Upper lobe of left lung (tissue), 6 donors: Measurements from ENCODE around the gene TCP11L1. TPM values are rescaled to one million over a fixed set of nuclear protein-coding genes. Genes with fewer than 3 reads are reported as not detected.
"Not testable (repeated sequence)": the region's sequence is repeated elsewhere in the genome, so short reads cannot be mapped to it uniquely, and the experiment has no call there.

Experiments used
- ATAC-seq, 2 donors: fragments of 200-7000 bp; cut with Tn5 transposase; one replicate each; pipeline ENCODE4 v1.9.1; 2022; ENCODE audit warnings: mild to moderate bottlenecking in 2 of 2, moderate library complexity in 2 of 2; ENCODE audit not compliant: low FRiP score in 2 of 2
- DNase-seq, 2 donors: peaks; one replicate each; pipeline ENCODE4 v3.0.0-alpha.2; 2019 to 2020
- H3K27ac ChIP-seq, 4 donors: fragments of 200-600 bp; sonication (generic); one replicate each; pipeline ENCODE4 v1.5.1; 2016 to 2019
- H3K27me3 ChIP-seq, 4 donors: fragments of 200-600 bp; sonication (generic); one replicate each; pipeline ENCODE4 v1.5.1; 2017 to 2019
- H3K36me3 ChIP-seq, 4 donors: fragments of 200-600 bp; sonication (generic); one replicate each; pipeline ENCODE4 v1.5.1; 2016 to 2019
- H3K4me1 ChIP-seq, 4 donors: fragments of 200-600 bp; sonication (generic); one replicate each; pipeline ENCODE4 v1.5.1; 2018 to 2019
- H3K4me3 ChIP-seq, 4 donors: fragments of 200-600 bp; sonication (generic); one replicate each; pipeline ENCODE4 v1.5.1; 2017 to 2019; ENCODE audit warnings: mild to moderate bottlenecking in 2 of 4, moderate library complexity in 1 of 4
- H3K9me3 ChIP-seq, 4 donors: fragments of 200-600 bp; sonication (generic); one replicate each; pipeline ENCODE4 v1.5.1; 2018 to 2019
- EP300 ChIP-seq, 4 donors: sonication (generic); formaldehyde crosslinking; IDR thresholded peaks; one replicate each; pipeline ENCODE4 v1.5.1; 2017; ENCODE audit warnings: antibody characterized with exemption in 4 of 4, control low read depth in 2 of 4
- POLR2A ChIP-seq, 4 donors: fragments of 450-650 bp; IDR thresholded peaks; one replicate each; pipeline ENCODE4 v1.5.1; 2016 to 2017; ENCODE audit warnings: antibody characterized with exemption in 4 of 4, mild to moderate bottlenecking in 2 of 4
- POLR2AphosphoS5 ChIP-seq, 2 donors: sonication (generic); formaldehyde crosslinking; IDR thresholded peaks; one replicate each; pipeline ENCODE4 v1.5.1; 2017; ENCODE audit warnings: antibody characterized with exemption in 2 of 2
- WGBS, 2 donors: methylation state at CpG; one replicate each; pipeline ENCODE4 v1.1.5; 2017 to 2018; 5-methylcytosine and 5-hydroxymethylcytosine counted together
- total RNA-seq, 6 donors: library from RNA; depleted of rRNA in 4 of 6; stranded (reverse); fragments of >200 nt in 4 of 6; gene quantifications; one replicate each; pipeline versions ENCODE4 v1.1.0 to v1.2.1, GENCODE V29; 2016 to 2021
- TF ChIP-seq, protein P1 (sequence below), 6 experiments: fragments of 450-650 bp in 4 of 6; fragments of 200-600 bp in 2 of 6; sonication (generic) in 2 of 6; IDR thresholded peaks; one replicate each; pipeline ENCODE4 v1.5.1; 2016 to 2019; ENCODE audit warnings: antibody characterized with exemption in 6 of 6
- donor health status: DM: no; HTN: no; CAD: no; lungs with moderate emphysema.
- donor health status: DM: no; HTN: yes; CAD: no; lungs with severe emphysema.

TCP11L1 gene
- total RNA-seq, 6 donors from 2014 or later, result 10.3 to 40.5 (median 19.4) TPM

DNA sequence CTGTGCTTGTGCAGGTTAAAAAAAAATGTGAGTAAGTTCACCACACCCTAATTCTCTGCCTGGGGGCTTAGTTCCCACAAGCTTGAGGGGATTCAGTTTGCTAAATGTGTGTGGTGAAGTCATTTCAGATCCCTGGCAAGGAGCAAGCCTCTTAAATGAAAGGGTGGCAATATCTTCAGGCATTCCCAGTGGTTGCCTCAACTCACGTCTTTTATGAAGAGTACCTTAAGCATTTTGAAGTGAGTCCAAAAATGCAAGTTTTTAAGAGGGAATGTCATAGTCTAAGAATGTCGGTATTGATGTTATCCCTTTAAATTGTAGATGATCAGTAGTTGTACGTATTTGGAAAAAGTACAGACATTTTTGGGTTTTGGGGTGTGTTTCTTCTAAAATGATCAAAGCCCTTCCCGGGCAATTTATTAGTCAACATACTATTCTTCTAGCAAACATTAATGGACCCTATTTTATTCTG is 4.9 kb downstream of the TCP11L1 start:
- Histone ChIP-seq H3K4me1 (peaks cover 10 to 15% (median 11%) of the 10 kb centered on the region in 4 donors), H3K27me3 (no peaks in the 10 kb centered on the region), H3K4me3 (no peak overlapping the region), H3K36me3 (peaks cover 0 to 31% (median 5%) of the 10 kb centered on the region in 4 donors), H3K9me3 (no peaks in the 10 kb centered on the region), H3K27ac (no peak overlapping the region)
- DNase-seq (no peak), ATAC-seq (no peak)
- 78 to 83% methylated on average over 4 of the region's 4 CpGs for WGBS, 2 donors
- TF ChIP-seq POLR2AphosphoS5 (IDR thresholded peaks at IDR 0.05) (no peak), EP300 (IDR thresholded peaks at IDR 0.05) (no peak), POLR2A (IDR thresholded peaks at IDR 0.05) (no peak)
- TF ChIP-seq, protein P1, sequence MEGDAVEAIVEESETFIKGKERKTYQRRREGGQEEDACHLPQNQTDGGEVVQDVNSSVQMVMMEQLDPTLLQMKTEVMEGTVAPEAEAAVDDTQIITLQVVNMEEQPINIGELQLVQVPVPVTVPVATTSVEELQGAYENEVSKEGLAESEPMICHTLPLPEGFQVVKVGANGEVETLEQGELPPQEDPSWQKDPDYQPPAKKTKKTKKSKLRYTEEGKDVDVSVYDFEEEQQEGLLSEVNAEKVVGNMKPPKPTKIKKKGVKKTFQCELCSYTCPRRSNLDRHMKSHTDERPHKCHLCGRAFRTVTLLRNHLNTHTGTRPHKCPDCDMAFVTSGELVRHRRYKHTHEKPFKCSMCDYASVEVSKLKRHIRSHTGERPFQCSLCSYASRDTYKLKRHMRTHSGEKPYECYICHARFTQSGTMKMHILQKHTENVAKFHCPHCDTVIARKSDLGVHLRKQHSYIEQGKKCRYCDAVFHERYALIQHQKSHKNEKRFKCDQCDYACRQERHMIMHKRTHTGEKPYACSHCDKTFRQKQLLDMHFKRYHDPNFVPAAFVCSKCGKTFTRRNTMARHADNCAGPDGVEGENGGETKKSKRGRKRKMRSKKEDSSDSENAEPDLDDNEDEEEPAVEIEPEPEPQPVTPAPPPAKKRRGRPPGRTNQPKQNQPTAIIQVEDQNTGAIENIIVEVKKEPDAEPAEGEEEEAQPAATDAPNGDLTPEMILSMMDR (IDR thresholded peaks at IDR 0.05), result no peak

DNA sequence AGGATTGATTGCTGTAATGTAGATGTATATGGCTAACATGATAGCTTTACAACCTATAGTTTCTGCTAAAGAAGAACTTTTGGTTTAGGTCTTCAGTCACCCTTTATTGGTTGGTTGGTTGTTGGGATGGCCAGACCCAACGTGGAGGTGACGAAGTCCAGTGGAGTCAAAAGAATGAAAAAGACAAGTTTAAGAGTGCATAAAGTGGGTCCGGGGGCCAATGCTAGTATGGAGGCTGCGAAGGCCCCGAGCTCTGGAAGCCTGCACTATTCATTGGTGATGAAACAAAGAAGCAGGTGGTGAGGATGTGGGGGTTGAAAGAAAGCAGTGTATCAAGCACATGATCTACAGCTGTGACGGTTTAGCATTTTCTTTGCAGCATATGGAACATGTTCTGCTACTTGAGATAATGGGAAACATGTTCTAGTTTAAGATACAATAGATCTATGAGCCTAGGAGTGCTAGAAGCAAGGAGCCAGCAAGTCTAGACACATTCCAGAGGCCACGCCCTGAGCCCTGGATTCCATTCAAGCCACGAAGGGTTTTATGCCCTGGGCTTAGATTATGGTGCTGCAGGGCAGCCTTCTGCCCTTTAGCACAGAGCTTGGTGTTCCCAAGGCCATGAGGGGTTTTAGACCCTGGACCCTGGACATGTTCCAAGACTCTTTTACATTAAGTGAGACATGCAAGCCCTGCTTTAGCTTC is 6.3 kb downstream of the TCP11L1 start:
- no peak for TF ChIP-seq EP300 (IDR thresholded peaks at IDR 0.05)
- no peak for TF ChIP-seq POLR2AphosphoS5 (IDR thresholded peaks at IDR 0.05)
- TF ChIP-seq, protein P1 (IDR thresholded peaks at IDR 0.05), result no peak
- TF ChIP-seq POLR2A (IDR thresholded peaks at IDR 0.05), result no peak
- WGBS, 2 donors, result 85% methylated on average over 8 of the region's 8 CpGs
- Histone ChIP-seq H3K4me1 (peaks cover 3 to 9% (median 5%) of the 10 kb centered on the region in 4 donors), H3K36me3 (peaks cover 0 to 31% (median 5%) of the 10 kb centered on the region in 4 donors), H3K9me3 (no peaks in the 10 kb centered on the region), H3K4me3 (no peak overlapping the region), H3K27ac (no peak overlapping the region), H3K27me3 (no peaks in the 10 kb centered on the region)
- ATAC-seq (no peak), DNase-seq (no peak)

DNA sequence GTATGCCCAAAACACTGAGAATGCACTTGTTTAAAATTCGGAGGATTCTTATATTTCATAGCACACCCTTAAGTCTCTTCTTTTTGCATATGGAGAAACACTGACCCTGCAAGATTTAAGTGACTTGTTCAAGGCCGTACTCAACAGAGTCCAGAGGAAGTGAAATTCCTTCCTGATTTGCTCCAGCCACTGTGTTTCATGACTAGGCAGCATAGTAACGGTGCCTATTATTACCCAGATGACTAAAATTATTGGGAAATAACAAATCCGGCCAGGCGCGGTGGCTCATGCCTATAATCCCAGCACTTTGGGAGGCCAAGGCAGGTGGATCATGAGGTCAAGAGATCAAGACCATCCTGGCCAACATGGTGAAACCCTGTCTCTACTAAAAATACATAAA is 9.3 kb downstream of the TCP11L1 start:
- DNase-seq, result peak in 1 of 2 donors; percentile 41
- peaks cover 0 to 36% (median 5%) of the 10 kb centered on the region in 4 donors for H3K36me3 ChIP-seq
- WGBS, 2 donors, result 69 to 71% methylated on average over 6 of the region's 6 CpGs
- H3K9me3 ChIP-seq, H3K4me1 ChIP-seq, H3K4me3 ChIP-seq, H3K27ac ChIP-seq, H3K27me3 ChIP-seq: not testable (repeated sequence)
- peak in 1 of 2 donors; percentile 84 for ATAC-seq

DNA sequence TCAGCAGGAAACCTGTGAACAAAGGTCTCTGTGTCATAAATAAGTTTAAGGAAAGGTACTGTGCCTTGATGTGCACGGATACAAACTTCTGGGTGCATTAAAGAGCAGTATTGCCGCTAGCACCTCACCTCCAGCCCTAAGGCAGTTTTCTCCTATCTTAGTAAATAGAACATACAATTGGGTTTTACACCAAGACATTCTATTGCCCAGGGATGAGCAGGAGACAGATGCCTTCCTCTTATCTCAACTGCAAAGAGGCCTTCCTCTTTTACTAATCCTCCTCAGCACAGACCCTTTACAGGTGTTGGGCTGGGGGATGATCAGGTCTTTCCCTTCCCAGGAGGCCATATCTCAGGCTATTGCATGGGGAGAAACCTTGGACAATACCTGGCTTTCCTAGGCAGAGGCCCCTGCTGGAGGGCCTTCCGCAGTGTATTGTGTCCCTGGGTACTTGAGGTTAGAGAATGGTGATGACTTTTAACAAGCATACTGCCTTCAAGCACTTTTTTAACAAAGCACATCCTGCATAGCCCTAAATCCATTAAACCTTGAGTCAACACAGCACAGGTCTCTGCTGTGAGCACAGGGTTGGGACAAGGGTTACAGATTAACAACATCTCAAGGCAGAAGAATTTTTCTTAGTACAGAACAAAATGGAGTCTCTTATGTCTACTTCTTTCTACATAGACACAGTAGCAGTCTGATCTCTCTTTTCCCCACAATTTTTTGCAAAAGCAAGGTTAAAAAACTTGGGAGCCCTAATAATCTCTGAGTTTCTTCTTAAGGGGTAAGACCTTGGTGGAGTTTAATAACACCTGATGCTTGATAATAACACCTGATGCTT is 10.4 kb downstream of the TCP11L1 start:
- H3K36me3 ChIP-seq, result peaks cover 0 to 28% (median 4%) of the 10 kb centered on the region in 4 donors
- H3K4me3 ChIP-seq, H3K27ac ChIP-seq, H3K9me3 ChIP-seq, H3K4me1 ChIP-seq, H3K27me3 ChIP-seq, DNase-seq, ATAC-seq: not testable (repeated sequence)
- WGBS, 2 donors, result 88 to 94% methylated on average over 3 of the region's 3 CpGs

DNA sequence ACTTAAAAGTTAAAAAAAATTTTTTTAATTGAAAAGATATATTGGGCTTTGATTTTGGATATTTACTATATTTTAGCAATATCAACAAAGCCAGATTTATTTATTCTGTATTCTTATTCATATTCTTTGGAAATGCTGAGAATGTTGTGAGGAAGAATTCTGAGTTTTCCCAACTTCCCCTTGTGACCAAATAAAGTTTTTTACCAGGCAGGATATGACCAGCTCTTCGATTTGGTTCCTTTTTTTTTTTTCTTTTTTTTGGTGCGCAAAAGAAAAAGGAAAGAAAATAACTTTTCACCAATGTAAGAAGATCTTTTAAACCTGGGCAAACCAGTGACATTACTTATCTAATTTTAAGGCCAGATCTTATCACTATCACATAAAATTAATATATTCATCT is 12.9 kb downstream of the TCP11L1 start:
- Histone ChIP-seq H3K27ac (peak overlapping the region; percentile 6 to 64 (median 33)), H3K9me3 (no peaks in the 10 kb centered on the region), H3K27me3 (no peaks in the 10 kb centered on the region), H3K4me3 (no peak overlapping the region), H3K4me1 (no peaks in the 10 kb centered on the region), H3K36me3 (peaks cover 0 to 21% (median 2%) of the 10 kb centered on the region in 4 donors)
- no peak for ATAC-seq
- no peak for TF ChIP-seq POLR2AphosphoS5 (IDR thresholded peaks at IDR 0.05)
- TF ChIP-seq EP300 (IDR thresholded peaks at IDR 0.05), result no peak
- no peak for TF ChIP-seq POLR2A (IDR thresholded peaks at IDR 0.05)
- TF ChIP-seq, protein P1 (IDR thresholded peaks at IDR 0.05), result no peak
- WGBS, 2 donors, result 72 to 75% methylated on average over 2 of the region's 2 CpGs
- DNase-seq, result no peak
